WTC11 (cell line): ENCODE data around the gene ABCB6. TPM values are rescaled to one million over a fixed set of nuclear protein-coding genes. Genes with fewer than 3 reads are reported as not detected.
"Not testable (repeated sequence)": the region's sequence is repeated elsewhere in the genome, so short reads cannot be mapped to it uniquely, and the experiment has no call there.

Experiments used
- ATAC-seq: fragments of 200-7000 bp; cut with Tn5 transposase; 2 replicates; pipeline ENCODE4 v1.10.0; 2021; ENCODE audit warnings: mild to moderate bottlenecking, moderate library complexity
- CTCF ChIA-PET: fragments of 300-600 bp; sonication (Branson Sonifier 250); formaldehyde crosslinking; loops from one replicate; lab custom pipeline; 2021; ENCODE audit warnings: antibody characterized with exemption; lab: Charles Lee
- POLR2A ChIA-PET: fragments of 350-600 bp; sonication (Branson Sonifier 250); formaldehyde crosslinking; loops from one replicate; lab custom pipeline; 2021; ENCODE audit warnings: antibody characterized with exemption; lab: Charles Lee
- DNase-seq: peaks from one replicate; pipeline ENCODE4 v3.0.0; 2021; ENCODE audit warnings: low spot score
- H3K27ac Mint-ChIP-seq: 2 replicates; pipeline ENCODE4 v1.8.0; 2021; ENCODE audit warnings: mixed read lengths
- H3K27me3 Mint-ChIP-seq: 2 replicates; pipeline ENCODE4 v1.8.0; 2021; ENCODE audit warnings: low read depth, mild to moderate bottlenecking, moderate library complexity, mixed read lengths
- H3K36me3 Mint-ChIP-seq: 2 replicates; pipeline ENCODE4 v1.8.0; 2021; ENCODE audit warnings: mixed read lengths
- H3K4me1 Mint-ChIP-seq: 2 replicates; pipeline ENCODE4 v1.8.0; 2022; ENCODE audit warnings: mixed read lengths
- H3K4me3 Mint-ChIP-seq: 2 replicates; pipeline ENCODE4 v1.8.0; 2021; ENCODE audit warnings: mild to moderate bottlenecking, moderate library complexity, mixed read lengths
- H3K9me3 Mint-ChIP-seq: 2 replicates; pipeline ENCODE4 v1.8.0; 2021; ENCODE audit warnings: mixed read lengths
- ETV6 ChIP-seq: sonication (generic); formaldehyde crosslinking; IDR thresholded peaks from 2 replicates; pipeline ENCODE4 v1.8.1; 2022; ENCODE audit warnings: mild to moderate bottlenecking, missing genetic modification reagents
- FOXP1 ChIP-seq: sonication (generic); formaldehyde crosslinking; IDR thresholded peaks from 2 replicates; pipeline ENCODE4 v1.8.0; 2022; ENCODE audit warnings: missing genetic modification reagents, mild to moderate bottlenecking, moderate library complexity, borderline replicate concordance
- FOXP4 ChIP-seq: sonication (generic); formaldehyde crosslinking; IDR thresholded peaks from 2 replicates; pipeline ENCODE4 v1.8.0; 2022; ENCODE audit warnings: mild to moderate bottlenecking, missing genetic modification reagents
- GRHL2 ChIP-seq: fragments of 250-450 bp; sonication (Bioruptor Pico); IDR thresholded peaks from 2 replicates; pipeline ENCODE4 v1.8.0; 2022; ENCODE audit warnings: mild to moderate bottlenecking, moderate library complexity; ENCODE audit not compliant: insufficient replicate concordance, severe bottlenecking
- JUN ChIP-seq: sonication (generic); formaldehyde crosslinking; IDR thresholded peaks from 2 replicates; pipeline ENCODE4 v1.8.0; 2023; ENCODE audit warnings: mild to moderate bottlenecking, missing genetic modification reagents
- NFE2L1 ChIP-seq: sonication (generic); formaldehyde crosslinking; IDR thresholded peaks from 2 replicates; pipeline ENCODE4 v1.8.1; 2023; ENCODE audit warnings: missing genetic modification reagents
- NR1H2 ChIP-seq: sonication (generic); formaldehyde crosslinking; IDR thresholded peaks from 2 replicates; pipeline ENCODE4 v1.9.0; 2021; ENCODE audit warnings: mild to moderate bottlenecking, moderate library complexity, missing genetic modification reagents
- ZNF121 ChIP-seq: sonication (generic); formaldehyde crosslinking; IDR thresholded peaks from 2 replicates; pipeline ENCODE4 v1.8.0; 2023; ENCODE audit warnings: missing genetic modification reagents
- ZNF263 ChIP-seq: sonication (generic); formaldehyde crosslinking; IDR thresholded peaks from 2 replicates; pipeline ENCODE4 v1.8.1; 2022; ENCODE audit warnings: low read depth, mild to moderate bottlenecking, moderate library complexity, missing genetic modification reagents
- ZNF416 ChIP-seq: fragments of 250-450 bp; sonication (Bioruptor Pico); IDR thresholded peaks from 2 replicates; pipeline ENCODE4 v1.9.0; 2021; ENCODE audit warnings: mild to moderate bottlenecking, inconsistent platforms
- total RNA-seq: library from RNA; stranded (reverse); gene quantifications from 3 replicates; pipeline ENCODE4 v1.2.3, GENCODE V29; 2021
- TF ChIP-seq, protein P1 (sequence below): sonication (generic); formaldehyde crosslinking; IDR thresholded peaks from 2 replicates; pipeline ENCODE4 v1.8.0; 2022; ENCODE audit warnings: missing genetic modification reagents
- TF ChIP-seq, protein P2 (sequence below): sonication (generic); formaldehyde crosslinking; IDR thresholded peaks from 2 replicates; pipeline ENCODE4 v1.8.0; 2023; ENCODE audit warnings: mild to moderate bottlenecking, missing genetic modification reagents

The ABCB6 gene
- total RNA-seq, 1 experiment from 2014 or later, result 44.8 TPM

DNA sequence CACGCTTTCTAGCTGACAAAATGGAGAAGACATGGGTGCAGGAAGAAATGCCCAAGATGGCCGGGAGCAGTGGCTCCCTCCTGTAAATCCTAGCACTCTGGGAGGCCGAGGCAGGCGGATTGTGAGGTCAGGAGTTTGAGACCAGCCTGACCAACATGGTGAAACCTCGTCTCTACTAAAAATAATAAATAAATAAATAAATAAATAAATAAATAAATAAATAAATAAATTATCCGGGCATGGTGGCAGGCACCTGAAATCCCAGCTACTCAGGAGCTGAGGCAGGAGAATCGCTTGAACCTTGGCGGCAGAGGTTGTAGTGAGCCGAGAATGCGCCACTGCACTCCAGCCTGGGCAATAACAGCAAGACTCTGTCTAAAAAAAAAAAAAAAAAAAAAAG, 40.2 kb upstream of the ABCB6 start:
- not testable (repeated sequence) for H3K4me1 Mint-ChIP-seq, H3K36me3 Mint-ChIP-seq, H3K4me3 Mint-ChIP-seq, ATAC-seq, H3K9me3 Mint-ChIP-seq, H3K27ac Mint-ChIP-seq, DNase-seq
- POLR2A ChIA-PET, result interaction anchor here (1.2 kb wide), 1 partner anchor 41 kb away, joined by 5 read pairs; no protein-coding TSS in a partner anchor
- CTCF ChIA-PET, result interaction anchor here (1.0 kb wide), 1 partner anchor 19 kb away, joined by 4 read pairs; the partner anchor contains the start of gene DNAJB2
- H3K27me3 Mint-ChIP-seq, result peaks cover 75% of the 10 kb centered on the region

DNA sequence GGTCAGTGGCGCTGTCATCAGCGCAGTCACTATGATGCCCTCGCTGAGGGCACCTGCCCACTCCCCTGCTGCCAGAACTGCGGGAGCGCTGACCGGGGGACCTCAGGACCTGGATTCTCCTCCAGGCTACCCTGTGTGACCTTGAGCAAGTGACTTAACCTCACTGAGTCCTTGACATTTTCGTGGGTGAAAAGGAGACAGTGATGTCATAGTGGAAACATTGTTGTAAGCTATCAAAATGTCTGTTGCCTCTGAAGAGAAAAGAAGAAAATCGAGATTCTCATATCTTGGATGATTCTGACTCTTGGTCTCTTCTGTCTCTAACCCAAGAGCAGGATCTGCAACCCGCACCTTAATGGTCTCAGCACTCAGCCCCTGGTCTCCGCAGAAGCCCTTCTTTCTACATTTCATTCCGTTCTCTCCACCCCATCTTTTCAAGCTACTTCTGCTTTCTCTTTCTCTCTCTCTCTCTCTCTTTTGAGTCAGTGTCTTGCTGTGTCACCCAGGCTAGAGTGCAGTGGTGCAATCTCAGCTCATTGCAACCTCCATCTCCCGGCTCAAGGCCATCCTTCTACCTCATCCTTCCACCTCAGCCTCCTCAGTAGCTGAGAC, 35.9 kb upstream of the ABCB6 start:
- peaks cover 72% of the 10 kb centered on the region for H3K27me3 Mint-ChIP-seq
- DNase-seq (no peak), ATAC-seq (no peak)
- peaks cover 13% of the 10 kb centered on the region; the same call in 1 of the 2 replicates for H3K36me3 Mint-ChIP-seq
- TF ChIP-seq ETV6, result no peak
- TF ChIP-seq FOXP1 (CRISPR knock-in tag), result no peak
- no peak for TF ChIP-seq NR1H2 (CRISPR knock-in tag)
- TF ChIP-seq, protein P1, sequence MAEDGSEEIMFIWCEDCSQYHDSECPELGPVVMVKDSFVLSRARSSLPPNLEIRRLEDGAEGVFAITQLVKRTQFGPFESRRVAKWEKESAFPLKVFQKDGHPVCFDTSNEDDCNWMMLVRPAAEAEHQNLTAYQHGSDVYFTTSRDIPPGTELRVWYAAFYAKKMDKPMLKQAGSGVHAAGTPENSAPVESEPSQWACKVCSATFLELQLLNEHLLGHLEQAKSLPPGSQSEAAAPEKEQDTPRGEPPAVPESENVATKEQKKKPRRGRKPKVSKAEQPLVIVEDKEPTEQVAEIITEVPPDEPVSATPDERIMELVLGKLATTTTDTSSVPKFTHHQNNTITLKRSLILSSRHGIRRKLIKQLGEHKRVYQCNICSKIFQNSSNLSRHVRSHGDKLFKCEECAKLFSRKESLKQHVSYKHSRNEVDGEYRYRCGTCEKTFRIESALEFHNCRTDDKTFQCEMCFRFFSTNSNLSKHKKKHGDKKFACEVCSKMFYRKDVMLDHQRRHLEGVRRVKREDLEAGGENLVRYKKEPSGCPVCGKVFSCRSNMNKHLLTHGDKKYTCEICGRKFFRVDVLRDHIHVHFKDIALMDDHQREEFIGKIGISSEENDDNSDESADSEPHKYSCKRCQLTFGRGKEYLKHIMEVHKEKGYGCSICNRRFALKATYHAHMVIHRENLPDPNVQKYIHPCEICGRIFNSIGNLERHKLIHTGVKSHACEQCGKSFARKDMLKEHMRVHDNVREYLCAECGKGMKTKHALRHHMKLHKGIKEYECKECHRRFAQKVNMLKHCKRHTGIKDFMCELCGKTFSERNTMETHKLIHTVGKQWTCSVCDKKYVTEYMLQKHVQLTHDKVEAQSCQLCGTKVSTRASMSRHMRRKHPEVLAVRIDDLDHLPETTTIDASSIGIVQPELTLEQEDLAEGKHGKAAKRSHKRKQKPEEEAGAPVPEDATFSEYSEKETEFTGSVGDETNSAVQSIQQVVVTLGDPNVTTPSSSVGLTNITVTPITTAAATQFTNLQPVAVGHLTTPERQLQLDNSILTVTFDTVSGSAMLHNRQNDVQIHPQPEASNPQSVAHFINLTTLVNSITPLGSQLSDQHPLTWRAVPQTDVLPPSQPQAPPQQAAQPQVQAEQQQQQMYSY, result no peak
- TF ChIP-seq ZNF263, result no peak
- no peak for TF ChIP-seq ZNF416 (CRISPR knock-in tag)
- no peak for TF ChIP-seq GRHL2 (CRISPR knock-in tag)
- TF ChIP-seq, protein P2, sequence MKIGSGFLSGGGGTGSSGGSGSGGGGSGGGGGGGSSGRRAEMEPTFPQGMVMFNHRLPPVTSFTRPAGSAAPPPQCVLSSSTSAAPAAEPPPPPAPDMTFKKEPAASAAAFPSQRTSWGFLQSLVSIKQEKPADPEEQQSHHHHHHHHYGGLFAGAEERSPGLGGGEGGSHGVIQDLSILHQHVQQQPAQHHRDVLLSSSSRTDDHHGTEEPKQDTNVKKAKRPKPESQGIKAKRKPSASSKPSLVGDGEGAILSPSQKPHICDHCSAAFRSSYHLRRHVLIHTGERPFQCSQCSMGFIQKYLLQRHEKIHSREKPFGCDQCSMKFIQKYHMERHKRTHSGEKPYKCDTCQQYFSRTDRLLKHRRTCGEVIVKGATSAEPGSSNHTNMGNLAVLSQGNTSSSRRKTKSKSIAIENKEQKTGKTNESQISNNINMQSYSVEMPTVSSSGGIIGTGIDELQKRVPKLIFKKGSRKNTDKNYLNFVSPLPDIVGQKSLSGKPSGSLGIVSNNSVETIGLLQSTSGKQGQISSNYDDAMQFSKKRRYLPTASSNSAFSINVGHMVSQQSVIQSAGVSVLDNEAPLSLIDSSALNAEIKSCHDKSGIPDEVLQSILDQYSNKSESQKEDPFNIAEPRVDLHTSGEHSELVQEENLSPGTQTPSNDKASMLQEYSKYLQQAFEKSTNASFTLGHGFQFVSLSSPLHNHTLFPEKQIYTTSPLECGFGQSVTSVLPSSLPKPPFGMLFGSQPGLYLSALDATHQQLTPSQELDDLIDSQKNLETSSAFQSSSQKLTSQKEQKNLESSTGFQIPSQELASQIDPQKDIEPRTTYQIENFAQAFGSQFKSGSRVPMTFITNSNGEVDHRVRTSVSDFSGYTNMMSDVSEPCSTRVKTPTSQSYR, result no peak
- TF ChIP-seq JUN (CRISPR knock-in tag), result no peak
- TF ChIP-seq FOXP4 (CRISPR knock-in tag), result no peak
- TF ChIP-seq ZNF121, result no peak
- no peak for TF ChIP-seq NFE2L1
- POLR2A ChIA-PET, result interaction anchor here (1.0 to 2.5 kb wide), 5 partner anchors 10 to 36 kb away, joined by 3 to 15 read pairs (median 8); partner anchors contain the start of genes ABCB6, DNAJB2, GLB1L and STK16
- H3K27ac Mint-ChIP-seq, result no peak overlapping the region
- H3K4me1 Mint-ChIP-seq, result peaks cover 18% of the 10 kb centered on the region
- H3K4me3 Mint-ChIP-seq, result peak overlapping the region; percentile 77
- no peaks in the 10 kb centered on the region for H3K9me3 Mint-ChIP-seq
- CTCF ChIA-PET, result interaction anchor here (1.1 to 4.7 kb wide), 4 partner anchors 10 to 225 kb away, joined by 4 to 33 read pairs (median 12); partner anchors contain the start of genes GLB1L and STK16
